HCT116 (cell line): ENCODE results near the gene DENND1A.

ENCODE experiments used
- CEBPB ChIP-seq: IDR thresholded peaks from 2 replicates; pipeline ENCODE4 v1.6.1; 2012; ENCODE audit warnings: low read depth
- EZH2 ChIP-seq: fragments of 200-600 bp; sonication (generic); IDR thresholded peaks from 2 replicates; pipeline ENCODE4 v1.6.1; 2017; ENCODE audit warnings: antibody characterized with exemption, mixed run types
- EZH2phosphoT487 ChIP-seq: fragments of 200-600 bp; IDR thresholded peaks from 2 replicates; pipeline ENCODE4 v1.6.1; 2018; ENCODE audit warnings: antibody characterized with exemption, borderline replicate concordance
- SIN3A ChIP-seq: IDR thresholded peaks from 2 replicates; pipeline ENCODE4 v1.6.1; 2012; ENCODE audit warnings: low read depth
- YY1 ChIP-seq: IDR thresholded peaks from 2 replicates; pipeline ENCODE4 v1.6.1; 2011; ENCODE audit warnings: low read length, low read depth, moderate library complexity, mild to moderate bottlenecking; ENCODE audit not compliant: insufficient replicate concordance; ENCODE audit errors: extremely low read depth
- TF ChIP-seq, protein P1 (sequence below), 3 experiments: fragments of 200-600 bp in 1 of 3; sonication (generic) in 1 of 3; IDR thresholded peaks in 2 of 3; conservative IDR thresholded peaks in 1 of 3; 2 replicates each; pipeline ENCODE4 v1.5.1; 2012 to 2017; ENCODE audit warnings: low read depth in 2 of 3, low read length in 2 of 3, antibody characterized with exemption in 1 of 3, borderline replicate concordance in 1 of 3, control low read depth in 1 of 3, mild to moderate bottlenecking in 1 of 3, mixed read lengths in 1 of 3, mixed run types in 1 of 3, moderate library complexity in 1 of 3; ENCODE audit not compliant: insufficient read depth in 1 of 3
- TF ChIP-seq, protein P2 (sequence below): IDR thresholded peaks from 2 replicates; pipeline ENCODE4 v1.6.1; 2012; ENCODE audit warnings: low read depth

DNA sequence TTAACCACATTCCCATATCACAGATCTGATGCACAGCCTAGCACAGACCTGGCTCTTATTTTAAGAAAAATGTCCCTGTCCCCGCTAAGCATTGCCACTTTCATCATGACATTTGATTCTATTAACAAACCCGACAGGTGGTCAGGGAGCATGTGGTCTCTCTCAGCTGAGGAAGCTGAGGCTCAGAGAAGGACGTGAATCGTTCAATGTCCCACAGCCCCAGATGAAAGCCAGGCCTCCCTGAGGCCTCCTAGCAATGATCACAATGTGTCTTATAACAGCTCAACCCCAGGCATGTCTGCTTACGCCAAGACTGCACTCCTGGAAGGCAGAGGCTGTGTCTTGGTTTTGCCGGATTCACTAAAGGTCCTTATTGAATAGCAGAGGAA, 584.4 kb downstream of the DENND1A start:
- TF ChIP-seq, protein P1, sequence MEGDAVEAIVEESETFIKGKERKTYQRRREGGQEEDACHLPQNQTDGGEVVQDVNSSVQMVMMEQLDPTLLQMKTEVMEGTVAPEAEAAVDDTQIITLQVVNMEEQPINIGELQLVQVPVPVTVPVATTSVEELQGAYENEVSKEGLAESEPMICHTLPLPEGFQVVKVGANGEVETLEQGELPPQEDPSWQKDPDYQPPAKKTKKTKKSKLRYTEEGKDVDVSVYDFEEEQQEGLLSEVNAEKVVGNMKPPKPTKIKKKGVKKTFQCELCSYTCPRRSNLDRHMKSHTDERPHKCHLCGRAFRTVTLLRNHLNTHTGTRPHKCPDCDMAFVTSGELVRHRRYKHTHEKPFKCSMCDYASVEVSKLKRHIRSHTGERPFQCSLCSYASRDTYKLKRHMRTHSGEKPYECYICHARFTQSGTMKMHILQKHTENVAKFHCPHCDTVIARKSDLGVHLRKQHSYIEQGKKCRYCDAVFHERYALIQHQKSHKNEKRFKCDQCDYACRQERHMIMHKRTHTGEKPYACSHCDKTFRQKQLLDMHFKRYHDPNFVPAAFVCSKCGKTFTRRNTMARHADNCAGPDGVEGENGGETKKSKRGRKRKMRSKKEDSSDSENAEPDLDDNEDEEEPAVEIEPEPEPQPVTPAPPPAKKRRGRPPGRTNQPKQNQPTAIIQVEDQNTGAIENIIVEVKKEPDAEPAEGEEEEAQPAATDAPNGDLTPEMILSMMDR (IDR thresholded peaks at IDR 0.05 in 2 of 3, conservative IDR thresholded peaks at IDR 0.05 in 1 of 3; ENCODE audit: borderline replicate concordance in 1 of 3, insufficient read depth in 1 of 3, low read depth in 2 of 3, low read length in 2 of 3) = no peak
- TF ChIP-seq SIN3A = no peak
- TF ChIP-seq CEBPB = no peak
- TF ChIP-seq, protein P2, sequence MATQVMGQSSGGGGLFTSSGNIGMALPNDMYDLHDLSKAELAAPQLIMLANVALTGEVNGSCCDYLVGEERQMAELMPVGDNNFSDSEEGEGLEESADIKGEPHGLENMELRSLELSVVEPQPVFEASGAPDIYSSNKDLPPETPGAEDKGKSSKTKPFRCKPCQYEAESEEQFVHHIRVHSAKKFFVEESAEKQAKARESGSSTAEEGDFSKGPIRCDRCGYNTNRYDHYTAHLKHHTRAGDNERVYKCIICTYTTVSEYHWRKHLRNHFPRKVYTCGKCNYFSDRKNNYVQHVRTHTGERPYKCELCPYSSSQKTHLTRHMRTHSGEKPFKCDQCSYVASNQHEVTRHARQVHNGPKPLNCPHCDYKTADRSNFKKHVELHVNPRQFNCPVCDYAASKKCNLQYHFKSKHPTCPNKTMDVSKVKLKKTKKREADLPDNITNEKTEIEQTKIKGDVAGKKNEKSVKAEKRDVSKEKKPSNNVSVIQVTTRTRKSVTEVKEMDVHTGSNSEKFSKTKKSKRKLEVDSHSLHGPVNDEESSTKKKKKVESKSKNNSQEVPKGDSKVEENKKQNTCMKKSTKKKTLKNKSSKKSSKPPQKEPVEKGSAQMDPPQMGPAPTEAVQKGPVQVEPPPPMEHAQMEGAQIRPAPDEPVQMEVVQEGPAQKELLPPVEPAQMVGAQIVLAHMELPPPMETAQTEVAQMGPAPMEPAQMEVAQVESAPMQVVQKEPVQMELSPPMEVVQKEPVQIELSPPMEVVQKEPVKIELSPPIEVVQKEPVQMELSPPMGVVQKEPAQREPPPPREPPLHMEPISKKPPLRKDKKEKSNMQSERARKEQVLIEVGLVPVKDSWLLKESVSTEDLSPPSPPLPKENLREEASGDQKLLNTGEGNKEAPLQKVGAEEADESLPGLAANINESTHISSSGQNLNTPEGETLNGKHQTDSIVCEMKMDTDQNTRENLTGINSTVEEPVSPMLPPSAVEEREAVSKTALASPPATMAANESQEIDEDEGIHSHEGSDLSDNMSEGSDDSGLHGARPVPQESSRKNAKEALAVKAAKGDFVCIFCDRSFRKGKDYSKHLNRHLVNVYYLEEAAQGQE = no peak
- no peak for TF ChIP-seq EZH2
- no peak for TF ChIP-seq EZH2phosphoT487
- TF ChIP-seq YY1 = no peak
